Measurements from ENCODE around the gene CYLC1.

CYLC1 gene, protein sequence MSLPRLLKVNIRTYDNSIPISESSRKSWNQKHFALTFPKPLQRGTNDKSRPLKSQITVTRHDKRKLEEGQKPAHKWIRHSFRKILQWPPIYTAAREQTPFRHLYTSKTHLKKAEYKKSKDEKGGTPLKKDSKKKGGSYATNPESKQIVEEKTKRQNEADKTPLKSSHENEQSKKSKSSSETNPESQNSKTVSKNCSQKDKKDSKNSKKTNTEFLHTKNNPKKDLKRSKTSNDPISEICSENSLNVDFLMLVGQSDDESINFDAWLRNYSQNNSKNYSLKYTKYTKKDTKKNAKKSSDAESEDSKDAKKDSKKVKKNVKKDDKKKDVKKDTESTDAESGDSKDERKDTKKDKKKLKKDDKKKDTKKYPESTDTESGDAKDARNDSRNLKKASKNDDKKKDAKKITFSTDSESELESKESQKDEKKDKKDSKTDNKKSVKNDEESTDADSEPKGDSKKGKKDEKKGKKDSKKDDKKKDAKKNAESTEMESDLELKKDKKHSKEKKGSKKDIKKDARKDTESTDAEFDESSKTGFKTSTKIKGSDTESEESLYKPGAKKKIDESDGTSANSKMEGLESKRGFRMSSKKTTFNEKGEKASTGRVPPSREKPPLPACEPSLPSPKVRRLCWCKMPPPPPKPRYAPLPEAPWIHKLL

DNA sequence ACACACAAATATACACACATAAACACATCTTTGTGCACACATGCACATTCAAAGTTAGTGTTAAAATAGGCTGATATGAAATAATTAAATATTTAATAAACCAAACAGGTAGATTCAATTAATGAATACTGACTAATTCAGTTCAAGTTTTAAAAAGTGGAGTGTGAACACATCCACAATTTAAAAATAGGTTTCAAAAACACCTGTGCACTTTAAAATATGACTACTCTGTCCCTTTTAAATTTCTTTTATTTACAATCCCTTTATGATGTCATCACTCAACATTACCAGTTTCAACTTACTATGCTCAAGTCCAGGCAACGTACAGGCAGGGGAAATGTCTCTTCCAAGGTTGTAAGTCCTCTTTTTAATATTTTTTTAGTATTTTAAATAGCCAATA, at the start of gene CYLC1:
Gene CYLC1, plus strand, starts transcription at position 301 of the 400 bp plus-strand sequence. Its CDS starts 37 bp downstream, at position 338.
- no peak for DNase-seq (ENCODE audit: low spot score)

DNA sequence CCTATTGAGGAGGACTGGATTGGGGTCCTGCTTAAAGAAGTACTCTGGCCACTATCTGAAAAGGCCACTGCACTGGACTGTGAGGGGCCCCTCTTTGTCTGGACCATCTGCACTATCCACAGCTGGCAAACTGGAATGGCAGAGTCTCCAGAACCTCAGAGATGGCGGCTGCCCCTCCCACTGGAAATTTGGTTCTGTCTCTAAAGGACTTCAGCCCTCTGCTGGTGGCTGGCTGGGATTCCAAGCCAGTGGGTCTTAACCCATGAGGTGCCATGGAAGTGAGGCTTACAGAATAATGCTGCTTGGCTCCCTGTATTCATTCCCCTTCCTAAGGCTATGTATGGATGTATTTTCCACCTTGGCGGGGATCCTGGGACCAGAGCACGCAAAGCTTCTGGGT, 41.6 kb upstream of the CYLC1 start:
- DNase-seq (ENCODE audit: low spot score), result no peak

DNA sequence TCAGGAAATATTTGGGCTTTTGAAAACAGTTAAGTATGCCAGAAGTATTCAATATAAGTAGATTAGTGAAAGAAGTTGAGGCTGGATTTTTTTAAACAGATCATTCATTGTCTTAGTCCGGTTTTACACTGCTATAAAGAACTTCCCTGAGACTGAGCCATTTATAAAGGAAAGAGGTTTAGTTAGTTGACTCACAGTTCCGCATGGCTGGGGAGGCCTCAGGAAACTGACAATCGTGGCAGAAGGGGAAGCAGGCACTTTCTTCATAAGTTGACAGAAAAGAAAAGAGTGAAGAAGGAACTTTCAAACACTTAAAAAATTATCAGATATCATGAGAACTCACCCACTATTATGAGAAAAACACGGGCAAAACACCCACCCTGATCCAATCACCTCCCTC, 31.1 kb upstream of the CYLC1 start:
- no peak for DNase-seq (ENCODE audit: low spot score)

DNA sequence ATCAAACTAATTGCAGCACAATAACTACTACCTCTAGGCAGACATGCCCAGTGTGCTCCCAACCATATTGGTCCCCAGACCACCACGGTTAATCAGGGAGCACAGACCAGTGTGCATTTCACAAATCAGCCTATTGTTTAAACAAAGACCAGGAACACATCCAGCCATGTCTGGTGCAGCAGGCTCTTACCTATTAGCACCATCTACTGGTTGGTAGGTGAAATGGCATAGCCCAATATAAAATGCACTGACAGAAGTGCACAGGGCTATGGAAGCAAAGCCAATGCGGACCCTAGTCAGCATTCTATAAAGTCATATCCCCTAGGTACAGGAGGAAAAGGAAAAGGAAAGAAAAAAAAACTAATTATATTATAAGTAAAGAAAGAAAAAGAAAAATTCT, 15.5 kb upstream of the CYLC1 start:
- peak; percentile 16 for DNase-seq (ENCODE audit: low spot score)

DNA sequence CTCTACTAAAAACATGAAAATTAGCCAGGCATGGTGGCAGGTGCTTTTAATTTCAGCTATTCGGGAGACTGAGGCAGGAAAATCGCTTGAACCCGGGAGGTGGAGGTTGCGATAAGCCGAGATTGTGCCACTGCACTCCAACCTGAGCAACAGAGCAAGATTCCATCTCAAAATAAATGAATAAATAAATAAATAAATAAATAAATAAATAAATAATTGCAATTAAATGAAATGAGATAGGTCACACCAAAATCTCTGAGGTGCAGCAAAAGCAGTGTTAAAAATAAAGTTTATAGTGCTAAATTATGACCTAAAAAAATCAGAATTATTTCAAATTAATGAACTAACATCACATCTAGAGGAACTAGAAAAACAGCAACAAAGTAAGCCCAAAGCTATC, 13.6 kb upstream of the CYLC1 start:
- DNase-seq (ENCODE audit: low spot score), result no peak

DNA sequence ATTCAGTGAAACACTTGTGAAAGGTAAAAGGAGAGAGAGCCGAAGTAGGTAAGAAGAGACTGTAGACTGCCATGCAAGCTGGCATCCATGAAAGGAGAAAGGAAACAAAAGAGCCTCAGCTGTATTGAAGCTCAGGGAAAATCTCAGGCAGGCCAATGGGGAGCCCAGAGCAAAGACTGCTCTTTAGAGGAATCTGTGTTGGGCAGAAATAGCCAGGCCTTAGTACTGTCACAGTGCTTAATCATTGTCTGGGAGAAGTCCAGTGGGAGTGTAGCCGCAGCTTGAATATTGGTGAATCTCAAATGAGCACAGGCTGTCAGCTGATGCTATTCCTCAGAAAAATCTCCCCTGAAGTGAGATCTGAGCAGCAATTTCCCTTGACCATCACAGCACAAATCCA, 27.6 kb downstream of the CYLC1 start:
- no peak for DNase-seq (ENCODE audit: low spot score)

DNA sequence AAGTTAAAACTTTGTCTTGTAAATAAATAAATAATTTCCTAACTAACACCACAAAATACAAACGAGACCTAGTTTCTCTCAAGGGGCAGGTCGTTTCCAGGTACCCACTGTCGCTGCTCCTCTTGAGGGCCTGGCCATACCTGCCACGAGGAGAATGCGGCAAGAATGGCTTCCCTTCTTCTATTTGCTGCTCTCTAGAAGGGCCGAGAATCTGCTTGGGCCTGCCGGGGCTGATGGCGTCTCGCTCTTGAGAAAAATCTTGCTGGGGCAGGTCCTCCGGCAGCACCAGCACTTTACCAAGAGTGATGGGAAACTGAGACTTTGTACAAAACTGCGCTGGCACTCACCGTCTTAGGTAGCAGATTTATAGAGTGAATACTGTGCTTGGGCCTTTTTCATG, 31.5 kb downstream of the CYLC1 start:
- no peak for DNase-seq (ENCODE audit: low spot score)

DNA sequence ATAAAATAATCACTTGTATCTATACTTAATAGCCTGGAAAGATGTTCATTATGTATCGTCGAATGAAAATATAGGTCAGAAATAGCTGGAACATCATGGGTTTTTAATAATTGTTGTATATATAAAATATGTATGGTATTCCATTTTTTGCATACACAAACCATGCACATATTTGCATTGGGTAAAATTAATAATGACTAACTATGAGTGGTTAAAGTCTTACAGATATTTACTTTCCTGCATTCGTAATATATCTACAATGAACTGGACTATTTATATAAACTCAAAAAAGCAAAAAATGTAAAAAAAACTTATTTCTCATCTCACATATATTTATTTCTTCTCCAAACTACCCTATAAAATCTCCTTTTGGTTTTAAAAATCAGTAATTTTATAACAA, 46.0 kb downstream of the CYLC1 start:
- no peak for DNase-seq (ENCODE audit: low spot score)

DNA sequence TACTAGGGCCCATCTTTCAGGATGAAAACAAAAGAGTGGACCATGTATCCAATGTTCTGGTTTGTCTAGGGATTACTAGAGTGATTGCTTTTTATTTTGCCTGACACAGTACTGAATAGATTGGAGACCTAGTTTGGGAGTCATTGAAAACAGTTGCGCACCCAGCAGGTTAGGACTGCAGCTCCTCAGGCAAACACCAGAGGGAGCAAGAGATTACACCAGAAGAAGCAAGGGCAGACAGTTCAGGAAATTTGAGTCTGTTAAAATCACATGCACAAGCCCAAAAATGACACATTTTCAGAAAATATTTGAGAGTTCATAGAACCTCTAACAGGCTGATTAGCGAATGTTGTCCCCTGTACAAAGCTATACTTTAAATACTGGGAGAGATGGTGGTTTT, 55.6 kb downstream of the CYLC1 start:
- DNase-seq (ENCODE audit: low spot score), result peak; percentile 14

DNA sequence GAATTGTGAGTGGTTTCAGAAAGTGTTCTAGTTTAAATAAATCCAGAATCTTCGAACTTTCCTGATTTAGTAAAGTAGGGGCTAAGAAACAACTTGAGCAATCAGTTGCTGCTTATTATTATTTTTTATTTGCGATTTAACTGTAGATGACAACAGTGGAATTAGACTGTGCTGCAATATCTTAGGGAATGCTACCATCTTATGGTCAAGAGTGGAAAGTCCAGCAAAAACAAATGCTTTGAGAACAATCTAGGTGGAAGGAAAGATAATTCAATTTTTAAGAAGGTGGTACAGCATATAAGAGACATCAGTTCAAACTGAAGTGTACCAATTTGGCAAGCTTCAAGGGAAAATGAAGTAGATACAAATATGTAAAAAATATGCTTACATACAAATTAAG, 73.3 kb downstream of the CYLC1 start:
- DNase-seq (ENCODE audit: low spot score), result no peak
